ENCODE results near the gene CEP43.

Gene CEP43

GRCh38 chr6:166960609-166960978, 38.6 kb upstream of the CEP43 start:
- H3K27me3 ChIP-seq (ENCODE audit: insufficient read depth, low read length, poor library complexity) = no peaks in the 10 kb centered on the region
- no peak overlapping the region for H2AFZ ChIP-seq (ENCODE audit: low read depth, low read length)
- H3K9ac ChIP-seq (ENCODE audit: low read depth, low read length) = no peak overlapping the region
- 0 out of 2 replicates have a peak, but pooled peaks cover 2% of the 10 kb centered on the region for H4K20me1 ChIP-seq (ENCODE audit: insufficient read depth, low read length)
- DNase-seq (no peak), ATAC-seq (ENCODE audit: insufficient read depth, low read depth) (no peak)
- no peaks in the 10 kb centered on the region for H3K36me3 ChIP-seq (ENCODE audit: insufficient read depth, low read length)
- H3K9me3 ChIP-seq (ENCODE audit: insufficient read depth, low read length, severe bottlenecking) = no peaks in the 10 kb centered on the region
- no peak for TF ChIP-seq CTCF (IDR thresholded peaks at IDR 0.05; ENCODE audit: borderline replicate concordance, extremely low read depth, low read length, poor library complexity, severe bottlenecking)
- no peak overlapping the region for H3K4me2 ChIP-seq (ENCODE audit: insufficient read depth, low read length)
- no peak overlapping the region for H3K4me3 ChIP-seq (ENCODE audit: low read depth in 1 of 2, low read length in 2 of 2)
- H3K79me2 ChIP-seq (ENCODE audit: insufficient read depth, low read length) = peaks cover 4% of the 10 kb centered on the region; the same call in 1 of the 2 replicates
- H3K27ac ChIP-seq (ENCODE audit: low read length) = no peak overlapping the region
- H3K4me1 ChIP-seq (ENCODE audit: insufficient read depth, low read length) = peaks cover 40% of the 10 kb centered on the region

GRCh38 chr6:166966268-166966667, 32.9 kb upstream of the CEP43 start:
- Histone ChIP-seq H3K36me3 (ENCODE audit: insufficient read depth, low read length) (peaks cover 7% of the 10 kb centered on the region), H3K9me3 (ENCODE audit: insufficient read depth, low read length, severe bottlenecking) (peaks cover 4% of the 10 kb centered on the region)
- TF ChIP-seq EZH2 (IDR thresholded peaks at IDR 0.05; ENCODE audit: borderline replicate concordance, low read depth, low read length, severe bottlenecking) = no peak

GRCh38 chr6:166969390-166970002, 29.7 kb upstream of the CEP43 start:
- H3K4me3 ChIP-seq (ENCODE audit: low read depth in 1 of 2, low read length in 2 of 2) = no peak overlapping the region
- peak; percentile 59 for DNase-seq
- TF ChIP-seq CTCF (IDR thresholded peaks at IDR 0.05; ENCODE audit: borderline replicate concordance, extremely low read depth, low read length, poor library complexity, severe bottlenecking) = no peak
- TF ChIP-seq EZH2 (IDR thresholded peaks at IDR 0.05; ENCODE audit: borderline replicate concordance, low read depth, low read length, severe bottlenecking) = no peak
- peak overlapping the region; percentile 78 for H3K27ac ChIP-seq (ENCODE audit: low read length)
- H3K27me3 ChIP-seq (ENCODE audit: insufficient read depth, low read length, poor library complexity) = no peaks in the 10 kb centered on the region
- H3K9me3 ChIP-seq (ENCODE audit: insufficient read depth, low read length, severe bottlenecking) = peaks cover 4% of the 10 kb centered on the region
- H3K4me2 ChIP-seq (ENCODE audit: insufficient read depth, low read length) = peak overlapping the region; percentile 9
- H2AFZ ChIP-seq (ENCODE audit: low read depth, low read length) = no peak overlapping the region
- H3K9ac ChIP-seq (ENCODE audit: low read depth, low read length) = 0 out of 2 replicates have a peak overlapping the region, but pooled peaks have one; percentile 14
- peaks cover 30% of the 10 kb centered on the region for H3K36me3 ChIP-seq (ENCODE audit: insufficient read depth, low read length)
- no peaks in the 10 kb centered on the region; the same call in 1 of the 2 replicates for H4K20me1 ChIP-seq (ENCODE audit: insufficient read depth, low read length)
- no peaks in the 10 kb centered on the region for H3K79me2 ChIP-seq (ENCODE audit: insufficient read depth, low read length)
- peaks cover 43% of the 10 kb centered on the region for H3K4me1 ChIP-seq (ENCODE audit: insufficient read depth, low read length)
- ATAC-seq (ENCODE audit: insufficient read depth, low read depth) = peak; percentile 87

More at GRCh38 chr6:166966268-166966667, 32.9 kb upstream of the CEP43 start:
- H3K27me3 ChIP-seq (ENCODE audit: insufficient read depth, low read length, poor library complexity) = no peaks in the 10 kb centered on the region
- no peak overlapping the region for H3K4me3 ChIP-seq (ENCODE audit: low read depth in 1 of 2, low read length in 2 of 2)
- no peak overlapping the region for H3K4me2 ChIP-seq (ENCODE audit: insufficient read depth, low read length)
- no peak overlapping the region for H3K9ac ChIP-seq (ENCODE audit: low read depth, low read length)
- no peaks in the 10 kb centered on the region for H4K20me1 ChIP-seq (ENCODE audit: insufficient read depth, low read length)
- no peak overlapping the region for H2AFZ ChIP-seq (ENCODE audit: low read depth, low read length)
- H3K79me2 ChIP-seq (ENCODE audit: insufficient read depth, low read length) = no peaks in the 10 kb centered on the region
- no peak overlapping the region for H3K27ac ChIP-seq (ENCODE audit: low read length)
- peaks cover 24% of the 10 kb centered on the region for H3K4me1 ChIP-seq (ENCODE audit: insufficient read depth, low read length)
- DNase-seq = no peak
- ATAC-seq (ENCODE audit: insufficient read depth, low read depth) = no peak

GRCh38 chr6:166970091-166970490, 29.1 kb upstream of the CEP43 start:
- Histone ChIP-seq H3K4me3 (ENCODE audit: low read depth in 1 of 2, low read length in 2 of 2) (peak overlapping the region in 1 of 2 experiments; percentile 17; a peak in 1 of 4 replicates), H3K79me2 (ENCODE audit: insufficient read depth, low read length) (no peaks in the 10 kb centered on the region), H3K9me3 (ENCODE audit: insufficient read depth, low read length, severe bottlenecking) (peaks cover 4% of the 10 kb centered on the region), H3K4me1 (ENCODE audit: insufficient read depth, low read length) (peaks cover 43% of the 10 kb centered on the region), H3K36me3 (ENCODE audit: insufficient read depth, low read length) (peaks cover 36% of the 10 kb centered on the region), H3K4me2 (ENCODE audit: insufficient read depth, low read length) (peak overlapping the region; percentile 9; the same call in 1 of the 2 replicates), H3K27me3 (ENCODE audit: insufficient read depth, low read length, poor library complexity) (no peaks in the 10 kb centered on the region), H2AFZ (ENCODE audit: low read depth, low read length) (no peak overlapping the region), H3K27ac (ENCODE audit: low read length) (peak overlapping the region; percentile 78), H3K9ac (ENCODE audit: low read depth, low read length) (peak overlapping the region; percentile 9; the same call in 1 of the 2 replicates), H4K20me1 (ENCODE audit: insufficient read depth, low read length) (no peaks in the 10 kb centered on the region; the same call in 1 of the 2 replicates)
- ATAC-seq (ENCODE audit: insufficient read depth, low read depth) = 0 out of 3 replicates have a peak, but pooled peaks have one; percentile 27
- DNase-seq = no peak
- no peak for TF ChIP-seq CTCF (IDR thresholded peaks at IDR 0.05; ENCODE audit: borderline replicate concordance, extremely low read depth, low read length, poor library complexity, severe bottlenecking)

All from DND-41 (cell line).